Activated CD8-positive, alpha-beta T cell treated with anti-CD3 and anti-CD28 coated beads for 36 hours (primary cell): ENCODE measurements around the gene ZFP36L2. TPM values are rescaled to one million over a fixed set of nuclear protein-coding genes. Genes with fewer than 3 reads are reported as not detected.

ENCODE experiments used
- ATAC-seq: fragments of 200-7000 bp; cut with Tn5 transposase; one replicate; pipeline ENCODE4 v1.10.0; 2021; ENCODE audit warnings: mild to moderate bottlenecking, moderate library complexity
- CTCF ChIA-PET: fragments of 350-600 bp; sonication (Branson Sonifier 250); formaldehyde crosslinking; loops from one replicate; lab custom pipeline; 2021; ENCODE audit warnings: antibody characterized with exemption; lab: Charles Lee
- POLR2A ChIA-PET: fragments of 350-600 bp; sonication (Branson Sonifier 250); formaldehyde crosslinking; loops from one replicate; lab custom pipeline; 2021; ENCODE audit warnings: antibody characterized with exemption; lab: Charles Lee
- DNase-seq: peaks from one replicate; pipeline ENCODE4 v3.0.0-alpha.2; 2020
- H3K27ac Mint-ChIP-seq: one replicate; pipeline ENCODE4 v1.8.0; 2021; ENCODE audit warnings: mild to moderate bottlenecking, mixed read lengths
- H3K27me3 Mint-ChIP-seq: one replicate; pipeline ENCODE4 v1.8.0; 2021; ENCODE audit warnings: mixed read lengths
- H3K36me3 Mint-ChIP-seq: one replicate; pipeline ENCODE4 v1.8.0; 2021; ENCODE audit warnings: low read depth, mixed read lengths
- H3K4me1 Mint-ChIP-seq: one replicate; pipeline ENCODE4 v1.8.0; 2021; ENCODE audit warnings: low read depth, mixed read lengths
- H3K4me3 Mint-ChIP-seq: one replicate; pipeline ENCODE4 v1.8.0; 2021; ENCODE audit warnings: mild to moderate bottlenecking, moderate library complexity, mixed read lengths
- H3K9me3 Mint-ChIP-seq: one replicate; pipeline ENCODE4 v1.8.0; 2021; ENCODE audit warnings: mixed read lengths
- intact Hi-C: fragments of 100-400 bp; cut with micrococcal nuclease; formaldehyde crosslinking; loops from one replicate; pipeline ENCODE4 v1.10.0; 2022
- total RNA-seq, 2 experiments: library from RNA; stranded (reverse); gene quantifications; one replicate each; pipeline ENCODE4 v1.2.3, GENCODE V29; 2021
- TF ChIP-seq, protein P1 (sequence below): fragments of 200-600 bp; IDR thresholded peaks from one replicate; pipeline ENCODE4 v1.8.0; 2022; ENCODE audit warnings: antibody characterized with exemption, mild to moderate bottlenecking

The ZFP36L2 gene
- total RNA-seq, 2 experiments from 2014 or later: 102 to 106 TPM

DNA sequence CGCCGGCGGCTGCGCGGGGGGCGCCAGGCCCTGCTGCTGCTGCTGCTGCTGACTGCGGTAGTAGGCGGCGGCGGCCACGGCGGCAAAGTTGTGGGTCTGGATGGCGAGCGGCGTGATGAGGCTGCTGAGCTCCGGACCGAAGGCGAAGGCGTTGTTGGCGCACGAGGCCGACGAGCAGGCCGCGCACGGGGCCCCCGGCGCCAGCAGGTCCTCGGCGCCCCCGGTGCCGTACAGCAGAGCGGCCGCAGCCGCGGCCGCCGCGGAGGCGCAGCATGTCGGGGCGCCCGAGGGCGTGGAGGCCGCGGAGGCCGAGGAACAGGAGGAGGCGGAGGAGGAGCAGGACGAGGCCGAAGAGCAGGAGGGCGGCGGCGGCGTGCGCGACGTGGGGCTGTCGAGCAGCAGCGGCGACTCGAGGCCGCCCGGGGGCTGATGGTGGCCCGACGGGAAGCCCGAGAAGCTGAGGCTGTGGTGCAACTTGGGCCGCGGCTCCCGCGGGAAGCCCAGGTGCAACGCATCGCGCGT lies 1.8 kb downstream of the ZFP36L2 start:
- H3K27ac Mint-ChIP-seq: no peak overlapping the region
- ChIA-PET CTCF (interaction anchor here (0.9 to 19.3 kb wide), 8 partner anchors 32 to 260 kb away, joined by 3 to 647 read pairs (median 8); no protein-coding TSS in a partner anchor), POLR2A (interaction anchor here (0.7 to 14.1 kb wide), 16 partner anchors 9 to 373 kb away, joined by 3 to 549 read pairs (median 4); no protein-coding TSS in a partner anchor)
- H3K4me1 Mint-ChIP-seq: peaks cover 48% of the 10 kb centered on the region
- no peaks in the 10 kb centered on the region for H3K9me3 Mint-ChIP-seq
- intact Hi-C loops: loop anchor here (5.0 to 10.0 kb wide), 2 partner anchors 250 to 258 kb away; no protein-coding TSS in a partner anchor
- peak; percentile 60 for DNase-seq
- ATAC-seq: no peak
- peak overlapping the region; percentile 94 for H3K4me3 Mint-ChIP-seq
- no peaks in the 10 kb centered on the region for H3K27me3 Mint-ChIP-seq
- TF ChIP-seq, protein P1, sequence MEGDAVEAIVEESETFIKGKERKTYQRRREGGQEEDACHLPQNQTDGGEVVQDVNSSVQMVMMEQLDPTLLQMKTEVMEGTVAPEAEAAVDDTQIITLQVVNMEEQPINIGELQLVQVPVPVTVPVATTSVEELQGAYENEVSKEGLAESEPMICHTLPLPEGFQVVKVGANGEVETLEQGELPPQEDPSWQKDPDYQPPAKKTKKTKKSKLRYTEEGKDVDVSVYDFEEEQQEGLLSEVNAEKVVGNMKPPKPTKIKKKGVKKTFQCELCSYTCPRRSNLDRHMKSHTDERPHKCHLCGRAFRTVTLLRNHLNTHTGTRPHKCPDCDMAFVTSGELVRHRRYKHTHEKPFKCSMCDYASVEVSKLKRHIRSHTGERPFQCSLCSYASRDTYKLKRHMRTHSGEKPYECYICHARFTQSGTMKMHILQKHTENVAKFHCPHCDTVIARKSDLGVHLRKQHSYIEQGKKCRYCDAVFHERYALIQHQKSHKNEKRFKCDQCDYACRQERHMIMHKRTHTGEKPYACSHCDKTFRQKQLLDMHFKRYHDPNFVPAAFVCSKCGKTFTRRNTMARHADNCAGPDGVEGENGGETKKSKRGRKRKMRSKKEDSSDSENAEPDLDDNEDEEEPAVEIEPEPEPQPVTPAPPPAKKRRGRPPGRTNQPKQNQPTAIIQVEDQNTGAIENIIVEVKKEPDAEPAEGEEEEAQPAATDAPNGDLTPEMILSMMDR: no peak
- peaks cover 55% of the 10 kb centered on the region for H3K36me3 Mint-ChIP-seq

DNA sequence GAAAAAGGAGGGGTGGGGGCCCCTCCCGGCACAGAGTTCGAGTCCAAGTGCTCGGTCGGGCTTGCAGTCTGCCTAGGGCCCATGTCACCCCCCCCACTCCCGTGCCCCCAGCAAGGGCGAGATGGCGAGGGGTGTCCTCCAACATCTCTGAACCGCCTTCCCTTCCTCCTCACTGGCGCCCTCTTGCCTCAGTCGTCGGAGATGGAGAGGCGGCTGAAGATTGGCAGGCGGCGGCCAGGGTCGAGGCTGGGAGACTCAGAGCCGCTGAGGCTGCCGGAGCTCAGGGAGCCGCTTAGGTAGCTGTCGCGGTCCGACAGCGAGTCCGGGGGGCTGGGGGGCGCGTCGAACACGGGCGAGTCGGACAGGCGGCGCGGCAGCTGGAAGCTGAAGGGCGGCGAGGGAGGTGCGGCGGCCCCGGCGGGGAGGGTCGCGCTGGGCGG lies 2.3 kb downstream of the ZFP36L2 start:
- Mint-ChIP-seq H3K27me3 (no peaks in the 10 kb centered on the region), H3K9me3 (no peaks in the 10 kb centered on the region), H3K36me3 (peaks cover 53% of the 10 kb centered on the region), H3K4me1 (peaks cover 46% of the 10 kb centered on the region), H3K27ac (peak overlapping the region; percentile 97), H3K4me3 (peak overlapping the region; percentile 94)
- CTCF ChIA-PET: interaction anchor here (0.6 to 19.3 kb wide), 9 partner anchors 23 to 260 kb away, joined by 3 to 647 read pairs (median 6); no protein-coding TSS in a partner anchor
- DNase-seq: peak; percentile 85
- ATAC-seq: no peak
- TF ChIP-seq, protein P1: no peak
- intact Hi-C loops: loop anchor here (10.0 kb wide), 1 partner anchor 249 kb away; no protein-coding TSS in a partner anchor
- POLR2A ChIA-PET: interaction anchor here (0.8 to 14.1 kb wide), 11 partner anchors 11 to 373 kb away, joined by 3 to 549 read pairs (median 5); no protein-coding TSS in a partner anchor

DNA sequence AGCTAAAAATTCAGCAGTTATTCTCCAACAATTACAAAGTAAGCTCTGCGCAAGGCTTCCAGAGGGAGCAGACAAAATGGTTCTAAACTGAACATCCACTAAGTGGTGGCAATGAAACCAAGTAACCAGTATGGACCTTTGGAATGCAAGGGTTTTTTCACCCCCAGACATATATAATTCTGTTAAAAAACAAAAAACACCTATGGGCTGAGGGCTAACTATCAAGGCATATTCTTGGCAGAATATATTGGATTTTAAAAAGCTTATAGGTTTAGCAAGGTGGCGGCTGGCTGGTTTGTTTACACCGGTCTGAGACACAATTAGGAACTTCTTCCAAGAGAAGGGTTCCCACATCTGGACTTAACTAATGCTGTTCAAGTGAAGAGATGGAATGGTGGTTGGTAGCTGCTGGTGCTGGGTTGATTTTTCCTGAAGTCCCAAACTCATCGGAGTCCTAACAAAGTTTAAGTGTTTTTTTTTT lies 2.8 kb downstream of the ZFP36L2 start:
- intact Hi-C loops: loop anchor here (10.0 kb wide), 1 partner anchor 249 kb away; no protein-coding TSS in a partner anchor
- no peak for DNase-seq
- Mint-ChIP-seq H3K27me3 (no peaks in the 10 kb centered on the region), H3K27ac (peak overlapping the region; percentile 97), H3K9me3 (no peaks in the 10 kb centered on the region), H3K36me3 (peaks cover 53% of the 10 kb centered on the region), H3K4me3 (peak overlapping the region; percentile 94), H3K4me1 (peaks cover 46% of the 10 kb centered on the region)
- ChIA-PET POLR2A (interaction anchor here (1.0 to 14.1 kb wide), 8 partner anchors 10 to 374 kb away, joined by 3 to 549 read pairs (median 8); no protein-coding TSS in a partner anchor), CTCF (interaction anchor here (0.6 to 19.3 kb wide), 7 partner anchors 22 to 249 kb away, joined by 3 to 647 read pairs (median 5); no protein-coding TSS in a partner anchor)
- TF ChIP-seq, protein P1: no peak
- ATAC-seq: no peak

DNA sequence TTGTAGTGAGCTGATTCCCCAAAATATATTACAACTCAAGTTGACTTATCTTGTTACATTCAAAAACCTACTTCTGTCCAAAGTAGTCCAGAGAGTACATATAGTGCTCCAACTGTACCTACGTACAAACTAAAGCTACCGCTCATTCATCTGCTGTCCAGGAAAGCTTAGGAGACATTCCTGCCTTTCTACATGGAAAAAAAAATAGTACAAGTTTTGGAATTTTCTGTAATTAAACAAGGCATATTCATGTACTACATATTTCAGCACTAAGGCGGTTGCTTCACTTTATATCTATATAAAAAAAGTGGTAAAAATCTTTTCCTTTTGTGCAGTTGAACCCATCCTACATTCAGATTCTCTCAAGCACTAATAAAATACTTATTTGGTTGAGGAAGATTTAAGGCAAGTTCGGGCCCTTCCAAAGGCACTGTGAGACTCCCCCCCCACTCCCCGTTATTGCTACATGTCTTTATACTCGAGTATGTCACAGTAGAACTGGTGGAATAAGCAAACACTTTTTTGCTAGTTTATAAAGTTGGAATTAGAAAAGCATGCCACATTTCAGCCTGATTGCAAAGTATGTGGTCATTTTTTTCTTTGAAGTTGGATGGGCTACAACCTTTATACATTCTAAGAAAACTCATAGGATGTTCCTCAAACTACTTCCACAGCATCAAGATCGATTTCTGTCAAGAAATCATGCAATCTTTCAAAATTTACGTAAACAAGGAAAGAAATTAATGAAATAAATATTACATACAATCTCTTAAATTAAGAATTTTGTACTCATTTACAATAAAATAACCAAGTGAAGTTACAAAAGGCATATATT lies 3.7 kb downstream of the ZFP36L2 start:
- no peaks in the 10 kb centered on the region for H3K27me3 Mint-ChIP-seq
- TF ChIP-seq, protein P1: no peak
- H3K36me3 Mint-ChIP-seq: peaks cover 53% of the 10 kb centered on the region
- ChIA-PET POLR2A (interaction anchor here (1.0 to 14.1 kb wide), 10 partner anchors 9 to 412 kb away, joined by 3 to 549 read pairs (median 8); no protein-coding TSS in a partner anchor), CTCF (interaction anchor here (0.7 to 19.3 kb wide), 11 partner anchors 24 to 412 kb away, joined by 3 to 647 read pairs (median 5); no protein-coding TSS in a partner anchor)
- ATAC-seq: no peak
- no peak for DNase-seq
- peaks cover 43% of the 10 kb centered on the region for H3K4me1 Mint-ChIP-seq
- intact Hi-C loops: loop anchor here (10.0 kb wide), 1 partner anchor 248 kb away; no protein-coding TSS in a partner anchor
- peak overlapping the region; percentile 80 for H3K4me3 Mint-ChIP-seq
- no peaks in the 10 kb centered on the region for H3K9me3 Mint-ChIP-seq
- H3K27ac Mint-ChIP-seq: peak overlapping the region; percentile 95
